OCI-LY1 (cell line): ENCODE data around the gene ZNF771.

Source experiments
- CTCF ChIP-seq: fragments of 200-600 bp; sonication (generic), shearing (Covaris generic); IDR thresholded peaks from 2 replicates; pipeline ENCODE4 v1.5.1; 2017; ENCODE audit warnings: mild to moderate bottlenecking, antibody characterized with exemption, low read length, moderate library complexity, mixed read lengths
- EZH2 ChIP-seq: fragments of 200-600 bp; sonication (generic), shearing (Covaris generic); IDR thresholded peaks from 2 replicates; pipeline ENCODE4 v1.8.0; 2017; ENCODE audit warnings: borderline replicate concordance, mixed run types, mild to moderate bottlenecking, antibody characterized with exemption, low read length, moderate library complexity, mixed read lengths

GRCh38 chr16:30369091-30369937 is 38.1 kb upstream of the ZNF771 start:
- no peak for TF ChIP-seq CTCF
- no peak for TF ChIP-seq EZH2
